Measurements from ENCODE around the gene TFF2.

TFF2 gene

GRCh38 chr21:42320791-42321190 lies 30.0 kb downstream of the TFF2 start:
- DNase-seq (ENCODE audit: low read depth in 2 of 2), result no peak

- DNase-seq (ENCODE audit: low read depth in 2 of 2), result no peak
Observed at GRCh38 chr21:42319851-42320572, 30.8 kb downstream of the TFF2 start.

DNA sequence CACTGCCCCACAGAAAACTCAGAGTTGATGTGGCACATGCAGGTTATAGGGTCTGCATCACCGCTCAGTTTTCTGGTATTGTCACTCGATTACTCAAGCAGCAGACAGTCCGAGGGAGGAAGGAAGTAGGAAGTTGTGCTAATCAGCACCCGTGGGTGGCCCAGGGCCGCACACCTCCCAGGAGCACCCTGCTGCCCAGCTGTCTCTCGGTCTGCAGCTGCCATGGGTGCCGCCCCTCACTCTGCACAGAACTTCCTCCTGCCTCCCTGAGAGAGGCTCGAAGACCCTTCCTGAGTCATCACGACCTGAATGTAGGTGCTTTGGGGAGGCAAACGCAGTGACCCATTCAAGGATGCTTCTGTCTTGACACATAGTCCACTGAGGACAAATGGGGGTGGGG lies 31.4 kb downstream of the TFF2 start:
- no peak for DNase-seq (ENCODE audit: low read depth in 2 of 2)

GRCh38 chr21:42317826-42318746 lies 32.7 kb downstream of the TFF2 start:
- no peak for DNase-seq (ENCODE audit: low read depth in 2 of 2)

- no peak for DNase-seq (ENCODE audit: low read depth in 2 of 2)
Observed at GRCh38 chr21:42317341-42317741, 33.5 kb downstream of the TFF2 start.

- DNase-seq (ENCODE audit: low read depth in 2 of 2), result no peak
Observed at GRCh38 chr21:42316891-42317290, 33.9 kb downstream of the TFF2 start.

DNA sequence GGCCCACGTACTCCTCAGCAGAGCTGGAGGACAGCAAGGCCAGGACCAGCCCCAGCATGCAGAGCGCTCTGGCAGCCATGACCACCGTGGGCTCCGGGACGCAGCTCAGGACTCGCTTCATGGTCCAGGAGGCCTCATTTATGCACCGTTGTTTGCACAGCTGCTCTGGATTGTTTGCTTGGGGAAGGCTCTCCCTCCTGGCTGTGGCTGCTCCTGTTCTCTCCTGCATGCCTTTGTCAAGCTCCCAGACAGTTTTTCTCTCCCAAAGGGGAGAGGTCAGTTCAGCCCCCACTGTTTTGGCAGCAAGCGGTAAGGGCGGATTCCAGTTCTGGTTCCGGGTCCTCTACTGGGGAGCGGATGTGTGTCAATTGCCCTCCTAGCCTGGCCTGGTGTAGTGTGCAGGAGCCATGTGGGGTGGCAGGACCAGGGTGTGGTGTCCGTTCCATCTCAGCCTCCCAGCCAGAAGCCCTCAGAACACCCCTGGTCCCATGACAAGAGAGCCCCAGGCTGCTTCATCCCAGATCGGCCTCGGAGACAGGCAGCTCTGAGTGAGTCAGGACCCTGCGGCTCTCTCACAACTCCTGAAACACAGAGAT lies 35.4 kb downstream of the TFF2 start, which contains the start of gene TFF3:
TSS of gene TFF3 (minus strand) at position 114 of the 596 bp plus-strand sequence. CDS start at position 79, 35 bp downstream.
- no peak for DNase-seq (ENCODE audit: low read depth in 2 of 2)

GRCh38 chr21:42314616-42315295 lies 36.0 kb downstream of the TFF2 start:
- no peak for DNase-seq (ENCODE audit: low read depth in 2 of 2)

GRCh38 chr21:42313501-42313969 lies 37.3 kb downstream of the TFF2 start:
- DNase-seq (ENCODE audit: low read depth in 2 of 2), result no peak

DNA sequence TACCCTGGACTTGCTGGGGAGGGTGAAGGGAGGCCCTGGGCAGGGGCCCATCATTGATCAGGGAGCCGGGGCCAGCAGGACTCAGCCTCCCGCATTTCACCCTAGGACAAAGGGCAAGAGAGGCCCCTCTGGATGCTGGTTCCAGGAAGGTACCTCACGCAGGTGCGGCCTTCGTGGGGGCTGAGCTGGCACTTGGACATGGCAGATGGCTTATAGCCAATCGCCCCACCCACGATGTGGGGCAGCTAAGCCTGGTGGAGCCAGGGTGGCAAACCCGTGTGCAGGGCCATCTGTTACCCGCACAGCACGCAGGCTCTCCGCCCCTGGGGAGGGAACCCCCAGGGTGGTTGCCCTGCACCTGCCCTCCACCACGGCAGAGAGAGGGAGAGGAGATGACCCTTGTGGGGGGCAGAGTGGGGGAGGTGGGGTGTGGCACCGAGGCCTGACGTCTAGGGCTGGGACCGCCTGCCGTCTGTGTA lies 38.1 kb downstream of the TFF2 start:
- no peak for DNase-seq (ENCODE audit: low read depth in 2 of 2)

- DNase-seq (ENCODE audit: low read depth in 2 of 2), result no peak
Observed at GRCh38 chr21:42311816-42312625, 38.8 kb downstream of the TFF2 start.

GRCh38 chr21:42311160-42311559 lies 39.6 kb downstream of the TFF2 start:
- no peak for DNase-seq (ENCODE audit: low read depth in 2 of 2)

GRCh38 chr21:42310411-42311001 lies 40.3 kb downstream of the TFF2 start:
- DNase-seq (ENCODE audit: low read depth in 2 of 2), result no peak

DNA sequence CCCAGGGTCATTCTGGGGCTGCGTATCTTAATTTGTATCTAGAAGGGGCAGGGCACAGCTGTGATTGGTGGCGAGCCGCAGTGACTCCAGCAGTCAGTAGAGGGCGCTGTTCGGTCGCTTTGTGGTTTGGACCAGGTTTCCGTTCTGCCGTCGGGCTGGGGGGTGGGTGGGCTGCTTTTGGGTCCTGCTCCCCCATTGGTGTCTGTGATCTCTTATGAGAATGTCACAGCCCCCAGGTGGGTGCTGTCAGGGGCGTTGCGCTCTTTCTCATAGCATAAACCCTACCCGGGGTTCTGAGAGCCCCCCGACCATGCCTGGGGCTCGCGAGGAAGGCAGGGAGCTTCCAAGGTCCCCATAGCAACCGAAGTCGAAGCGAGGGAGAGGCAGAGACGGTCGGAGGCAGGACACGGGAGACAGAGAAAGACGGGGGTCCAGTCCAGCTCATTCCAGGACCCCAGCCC lies 41.0 kb downstream of the TFF2 start:
- DNase-seq (ENCODE audit: low read depth in 2 of 2), result peak; percentile 50 to 66

- no peak for DNase-seq (ENCODE audit: low read depth in 2 of 2)
Observed at GRCh38 chr21:42308914-42309752, 41.7 kb downstream of the TFF2 start.

DNA sequence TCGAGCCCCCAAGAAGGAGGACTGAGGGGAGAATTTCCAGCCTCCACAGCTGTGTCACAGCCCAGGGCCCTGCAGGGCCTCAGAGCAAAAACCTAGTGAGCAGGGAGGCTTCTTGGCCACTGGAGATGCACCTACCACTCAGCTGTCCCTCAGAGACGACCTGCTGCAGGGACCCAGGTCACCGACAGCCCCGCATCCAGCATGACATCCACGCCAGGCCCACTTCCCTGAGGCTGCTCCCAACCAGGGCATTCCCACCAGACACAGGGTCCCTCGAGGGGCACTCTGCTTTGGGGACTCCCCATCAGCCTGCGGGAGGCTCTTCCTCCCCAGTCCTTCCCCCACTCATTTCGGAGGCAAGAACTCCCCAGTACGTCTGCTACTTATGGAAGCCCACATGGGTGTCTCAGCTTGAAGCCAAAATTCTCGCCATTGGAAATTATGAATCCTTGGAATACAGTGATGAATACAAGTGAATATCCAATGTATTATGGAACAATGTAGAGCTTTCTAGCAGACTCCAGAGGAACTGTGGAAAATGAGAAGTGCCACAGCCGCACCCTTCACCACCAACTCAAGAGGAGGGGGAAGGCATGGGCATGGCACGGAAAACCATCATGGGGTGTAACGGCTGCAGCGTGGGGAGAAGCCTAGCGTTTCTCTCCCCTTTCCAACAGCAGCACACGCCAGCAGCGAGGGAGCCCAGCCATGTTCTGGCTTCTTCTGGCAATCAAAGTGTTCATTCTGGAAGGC lies 42.5 kb downstream of the TFF2 start:
- DNase-seq (ENCODE audit: low read depth in 2 of 2), result no peak

DNA sequence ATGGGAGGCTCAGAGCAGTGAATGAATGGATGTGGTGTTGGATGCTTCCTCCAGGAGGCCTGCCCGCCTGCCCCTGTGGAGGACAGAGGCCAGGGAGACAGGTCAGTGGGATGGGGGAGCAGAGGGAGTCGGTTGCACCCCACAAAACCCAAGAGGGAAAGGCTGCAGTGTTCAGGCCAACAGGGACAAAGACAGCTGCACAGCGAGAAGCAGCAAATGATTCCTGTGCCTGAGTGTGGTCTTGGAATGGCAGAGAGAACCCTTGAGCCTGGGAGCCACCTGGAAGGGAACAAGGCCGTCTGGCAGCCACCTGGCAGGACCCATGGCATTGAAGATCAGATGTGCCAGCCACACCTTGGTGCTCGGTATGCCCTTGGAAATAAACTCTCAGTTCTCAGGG lies 43.7 kb downstream of the TFF2 start:
- no peak for DNase-seq (ENCODE audit: low read depth in 2 of 2)

- no peak for DNase-seq (ENCODE audit: low read depth in 2 of 2)
Observed at GRCh38 chr21:42306366-42307035, 44.3 kb downstream of the TFF2 start.

Data from stimulated activated CD8-positive, alpha-beta memory T cell treated with anti-CD3 and anti-CD28 coated beads, Interleukin-2, amount 100 ng/mL, for 48 hours (primary cell).